GM10266 (cell line): ENCODE data around the gene FAM227A.

Experiments
- DNase-seq: peaks from one replicate; pipeline ENCODE4 v3.0.0; 2012; ENCODE audit errors: extremely low spot score
- CTCF ChIP-seq: IDR thresholded peaks from 2 replicates; pipeline ENCODE4 v1.5.1; 2012; ENCODE audit warnings: mild to moderate bottlenecking, low read depth; ENCODE audit not compliant: control insufficient read depth, insufficient read depth; ENCODE audit errors: missing control alignments

FAM227A gene

GRCh38 chr22:38565441-38565840, 90.8 kb downstream of the FAM227A start:
- no peak for TF ChIP-seq CTCF
- DNase-seq: no peak

GRCh38 chr22:38564669-38565068, 91.5 kb downstream of the FAM227A start:
- TF ChIP-seq CTCF: no peak
- DNase-seq: no peak

- DNase-seq: no peak
- TF ChIP-seq CTCF: no peak
Measured at GRCh38 chr22:38554281-38554680, 101.9 kb downstream of the FAM227A start.

- TF ChIP-seq CTCF: no peak
- DNase-seq: no peak
Measured at GRCh38 chr22:38549101-38549894, 106.9 kb downstream of the FAM227A start.

- TF ChIP-seq CTCF: no peak
- DNase-seq: no peak
Measured at GRCh38 chr22:38540701-38541100, 115.5 kb downstream of the FAM227A start.

GRCh38 chr22:38531251-38531938, 124.8 kb downstream of the FAM227A start:
- no peak for TF ChIP-seq CTCF
- no peak for DNase-seq
